SK-N-SH treated with all-trans-retinoic acid at 6 μM for 48 hours (cell line): Measurements from ENCODE around the gene KPNA6.

Source experiments
- CREB5 ChIP-seq: fragments of 250-450 bp; sonication (Bioruptor Pico); IDR thresholded peaks from 2 replicates; pipeline ENCODE4 v1.5.1; 2020; ENCODE audit warnings: low read depth, mild to moderate bottlenecking, moderate library complexity
- PATZ1 ChIP-seq: fragments of 250-450 bp; sonication (Bioruptor Pico); IDR thresholded peaks from 2 replicates; pipeline ENCODE4 v1.8.0; 2020; ENCODE audit warnings: mild to moderate bottlenecking, moderate library complexity, borderline replicate concordance
- RARB ChIP-seq: fragments of 250-450 bp; sonication (Bioruptor Pico); IDR thresholded peaks from 2 replicates; pipeline ENCODE4 v1.8.0; 2021; ENCODE audit warnings: mild to moderate bottlenecking, moderate library complexity
- SNAI2 ChIP-seq: fragments of 250-450 bp; sonication (Bioruptor Pico); IDR thresholded peaks from 2 replicates; pipeline ENCODE4 v1.5.0; 2020; ENCODE audit warnings: mild to moderate bottlenecking, moderate library complexity
- ZC3H10 ChIP-seq: fragments of 250-450 bp; sonication (Bioruptor Pico); IDR thresholded peaks from 2 replicates; pipeline ENCODE4 v1.5.1; 2021; ENCODE audit warnings: mild to moderate bottlenecking, moderate library complexity
- ZFP3 ChIP-seq: fragments of 250-450 bp; sonication (Bioruptor Pico); IDR thresholded peaks from 2 replicates; pipeline ENCODE4 v1.5.0; 2020; ENCODE audit warnings: mild to moderate bottlenecking, moderate library complexity
- ZFP30 ChIP-seq: fragments of 450-650 bp; formaldehyde crosslinking; IDR thresholded peaks from 2 replicates; pipeline ENCODE4 v1.5.0; 2022; ENCODE audit warnings: mild to moderate bottlenecking, moderate library complexity

- TF ChIP-seq RARB (CRISPR knock-in tag) (no peak), ZC3H10 (CRISPR knock-in tag) (no peak), PATZ1 (CRISPR knock-in tag) (no peak), SNAI2 (no peak), ZFP30 (CRISPR knock-in tag) (no peak), ZFP3 (peak; percentile 90), CREB5 (CRISPR knock-in tag) (no peak)
Observed at GRCh38 chr1:32150847-32151246, 43.0 kb downstream of the KPNA6 start.
